K562 (cell line): ENCODE results near the gene HAPSTR1. TPM values are rescaled to one million over a fixed set of nuclear protein-coding genes. Genes with fewer than 3 reads are reported as not detected.
A peak's percentile ranks its signal among the peaks of the same experiment; 100 is the strongest.

Source experiments
- ATF1 ChIP-seq, 2 experiments: fragments of 450-650 bp in 1 of 2; IDR thresholded peaks; 2 replicates each; pipeline ENCODE4 v1.6.1; 2016; ENCODE audit warnings: missing compliant biosample characterization in 1 of 2, missing genetic modification characterization in 1 of 2
- ETV5 ChIP-seq: sonication (generic); formaldehyde crosslinking; IDR thresholded peaks from 2 replicates; pipeline ENCODE4 v1.4.0; 2020; ENCODE audit warnings: low read depth, mild to moderate bottlenecking, missing genetic modification reagents
- FUS ChIP-seq: fragments of 200-400 bp; formaldehyde crosslinking; optimal IDR thresholded peaks from 2 replicates; pipeline ENCODE3; 2017; ENCODE audit warnings: low read depth, low read length
- MLX ChIP-seq, 2 experiments: fragments of 450-650 bp in 1 of 2; sonication (generic) in 1 of 2; formaldehyde crosslinking; conservative IDR thresholded peaks; 2 replicates each; pipeline versions ENCODE4 v1.4.0 to v1.8.1; 2020 to 2022; ENCODE audit warnings: mild to moderate bottlenecking in 1 of 2, missing genetic modification reagents in 1 of 2
- NBN ChIP-seq: fragments of 450-650 bp; IDR thresholded peaks from 2 replicates; pipeline ENCODE4 v1.6.1; 2016; ENCODE audit warnings: low read depth, mild to moderate bottlenecking
- PCBP1 ChIP-seq: fragments of 200-400 bp; formaldehyde crosslinking; IDR thresholded peaks from 2 replicates; pipeline ENCODE4 v1.6.1; 2018; ENCODE audit warnings: mild to moderate bottlenecking, low read depth, low read length; ENCODE audit not compliant: poor library complexity, severe bottlenecking
- PTRF ChIP-seq: fragments of 450-650 bp; IDR thresholded peaks from 2 replicates; pipeline ENCODE4 v1.6.1; 2016; ENCODE audit warnings: mild to moderate bottlenecking, missing genetic modification characterization, missing compliant biosample characterization
- RUNX1 ChIP-seq: sonication (generic); IDR thresholded peaks from 2 replicates; pipeline ENCODE4 v1.6.1; 2016; ENCODE audit warnings: antibody characterized with exemption, low read depth
- SMARCE1 ChIP-seq: fragments of 450-650 bp; IDR thresholded peaks from 2 replicates; pipeline ENCODE4 v1.7.1; 2016; ENCODE audit warnings: mild to moderate bottlenecking
- ZBTB12 ChIP-seq: fragments of 250-450 bp; sonication (Bioruptor Pico); IDR thresholded peaks from 2 replicates; pipeline ENCODE4 v1.4.0; 2020
- ZBTB34 ChIP-seq: fragments of 250-450 bp; sonication (Bioruptor Pico); IDR thresholded peaks from 2 replicates; pipeline ENCODE4 v1.8.0; 2021; ENCODE audit warnings: mild to moderate bottlenecking, moderate library complexity
- ZFP91 ChIP-seq: sonication (generic); formaldehyde crosslinking; IDR thresholded peaks from 2 replicates; pipeline ENCODE4 v1.8.0; 2022; ENCODE audit warnings: mild to moderate bottlenecking, missing genetic modification reagents
- ZNF239 ChIP-seq: fragments of 250-450 bp; sonication (Bioruptor Pico); IDR thresholded peaks from 2 replicates; pipeline ENCODE4 v1.4.0; 2020; ENCODE audit warnings: mild to moderate bottlenecking
- ZNF57 ChIP-seq: fragments of 450-650 bp; formaldehyde crosslinking; IDR thresholded peaks from 2 replicates; pipeline ENCODE4 v1.4.0; 2020; ENCODE audit warnings: mild to moderate bottlenecking, moderate library complexity
- ZNF589 ChIP-seq: fragments of 200-800 bp; sonication (Bioruptor generic); IDR thresholded peaks from 2 replicates; pipeline ENCODE4 v1.6.1; 2016; ENCODE audit warnings: low read depth, missing genetic modification characterization, missing compliant biosample characterization
- ZNF668 ChIP-seq: fragments of 250-450 bp; sonication (Bioruptor Pico); IDR thresholded peaks from 2 replicates; pipeline ENCODE4 v1.8.0; 2022; ENCODE audit warnings: mild to moderate bottlenecking, inconsistent platforms
- ZNF740 ChIP-seq, 3 experiments: fragments of 200-800 bp in 1 of 3; sonication (Bioruptor generic) in 1 of 3; sonication (generic) in 1 of 3; formaldehyde crosslinking in 1 of 3; IDR thresholded peaks; 2 replicates each; pipeline versions ENCODE4 v1.6.1 to v1.8.0; 2016 to 2022; ENCODE audit warnings: mild to moderate bottlenecking in 2 of 3, missing compliant biosample characterization in 2 of 3, missing genetic modification characterization in 2 of 3, missing genetic modification reagents in 1 of 3
- ZNF77 ChIP-seq: fragments of 250-450 bp; sonication (Bioruptor Pico); IDR thresholded peaks from 2 replicates; pipeline ENCODE4 v1.5.0; 2020
- polyA plus RNA-seq, 8 experiments: library from polyadenylated mRNA; depleted of rRNA in 4 of 8; stranded (reverse) in 5 of 8; unstranded in 3 of 8; fragments of >200 nt; fragmentation: Nextera tagmentation in 2 of 8; fragmentation: Illumina TruSeq in 1 of 8; extraction: Ambion mirVana in 2 of 8; extraction: Trizol in 1 of 8; gene quantifications; 2 replicates each; pipeline versions ENCODE4 v1.2.1 to v1.2.3, GENCODE V29; 2011 to 2014; ENCODE audit warnings: inconsistent platforms in 1 of 8, missing spikeins in 1 of 8
- total RNA-seq, 7 experiments: library from RNA; depleted of rRNA in 6 of 7; stranded (reverse); fragments of >200 nt in 6 of 7; fragmentation: Illumina TruSeq in 2 of 7; extraction: Trizol in 2 of 7; gene quantifications; 2 replicates each; pipeline versions ENCODE4 v1.2.1 to v1.2.3, GENCODE V29; 2011 to 2021; ENCODE audit warnings: low replicate concordance in 1 of 7

HAPSTR1 gene
- total and polyA plus RNA-seq, 9 of the 15 experiments (the other 6 are each of a cell fraction or from before 2014, with no cell fraction given) = 10.8 to 67.9 (median 36.5) TPM

GRCh38 chr16:9047689-9048301 is 43.6 kb upstream of the HAPSTR1 start (continued):
- no peak for TF ChIP-seq FUS
- peak; percentile 99 for TF ChIP-seq SMARCE1
- TF ChIP-seq ZNF740 (CRISPR knock-in tag; IDR thresholded peaks at IDR 0.05) = no peak
- no peak for TF ChIP-seq ZNF740 (tag; IDR thresholded peaks at IDR 0.05)
- no peak for TF ChIP-seq MLX (CRISPR knock-in tag; conservative IDR thresholded peaks at IDR 0.05)
- no peak for TF ChIP-seq ZNF57
- no peak for TF ChIP-seq ZNF668 (CRISPR knock-in tag)
- no peak for TF ChIP-seq ZNF77 (CRISPR knock-in tag)
- TF ChIP-seq ETV5 = peak; percentile 45; the same call in 1 of the 2 replicates
- TF ChIP-seq ZBTB12 (CRISPR knock-in tag) = no peak
- TF ChIP-seq ZNF589 = peak; percentile 60; the same call in 1 of the 2 replicates
- TF ChIP-seq ZFP91 (CRISPR knock-in tag) = no peak
- TF ChIP-seq ZNF239 (CRISPR knock-in tag) = no peak
- no peak for TF ChIP-seq PCBP1
- TF ChIP-seq NBN = peak; percentile 52; the same call in 1 of the 2 replicates
- TF ChIP-seq PTRF = no peak
- no peak for TF ChIP-seq RUNX1
- TF ChIP-seq ZBTB34 (CRISPR knock-in tag) = no peak
- no peak for TF ChIP-seq ATF1 (CRISPR knock-in tag; IDR thresholded peaks at IDR 0.05)
- TF ChIP-seq ATF1 (tag; IDR thresholded peaks at IDR 0.05) = peak; percentile 49; the same call in 1 of the 2 replicates
